Nephron (organoid): ENCODE measurements around the gene PRKCSH.

Experiments used
- H3K27ac Mint-ChIP-seq, 3 experiments: 2 replicates each; pipeline ENCODE4 v1.8.0; 2020; ENCODE audit warnings: mixed read lengths in 3 of 3, mild to moderate bottlenecking in 2 of 3, moderate library complexity in 1 of 3
- H3K27me3 Mint-ChIP-seq: 2 replicates; pipeline ENCODE4 v1.8.0; 2021; ENCODE audit warnings: low read depth, mild to moderate bottlenecking, moderate library complexity, mixed read lengths
- H3K36me3 Mint-ChIP-seq: 2 replicates; pipeline ENCODE4 v1.8.0; 2020; ENCODE audit warnings: low read depth, mixed read lengths
- H3K4me1 Mint-ChIP-seq: 2 replicates; pipeline ENCODE4 v1.8.0; 2020; ENCODE audit warnings: mixed read lengths
- H3K4me3 Mint-ChIP-seq, 3 experiments: 2 replicates each; pipeline ENCODE4 v1.8.0; 2020; ENCODE audit warnings: mild to moderate bottlenecking in 3 of 3, mixed read lengths in 3 of 3, moderate library complexity in 2 of 3
- H3K9me3 Mint-ChIP-seq: 2 replicates; pipeline ENCODE4 v1.8.0; 2020; ENCODE audit warnings: mixed read lengths
- CTCF ChIP-seq, 3 experiments: fragments of 200-600 bp; sonication (generic); IDR thresholded peaks; one replicate each; pipeline ENCODE4 v1.5.0; 2021; ENCODE audit warnings: antibody characterized with exemption in 3 of 3; ENCODE audit not compliant: unreplicated experiment in 3 of 3

PRKCSH gene

GRCh38 chr19:11489378-11489777 is 53.9 kb downstream of the PRKCSH start:
- no peaks in the 10 kb centered on the region for H3K4me1 Mint-ChIP-seq
- H3K27ac Mint-ChIP-seq, result no peak overlapping the region
- no peak overlapping the region for H3K4me3 Mint-ChIP-seq
- peaks cover 14% of the 10 kb centered on the region for H3K36me3 Mint-ChIP-seq
- no peak for TF ChIP-seq CTCF (IDR thresholded peaks at IDR 0.05; ENCODE audit: unreplicated experiment in 3 of 3)
- H3K9me3 Mint-ChIP-seq, result no peaks in the 10 kb centered on the region
- peaks cover 1% of the 10 kb centered on the region for H3K27me3 Mint-ChIP-seq

GRCh38 chr19:11494634-11495285 is 59.3 kb downstream of the PRKCSH start:
- no peak overlapping the region for H3K4me3 Mint-ChIP-seq
- no peaks in the 10 kb centered on the region for H3K27me3 Mint-ChIP-seq
- H3K36me3 Mint-ChIP-seq, result peaks cover 11% of the 10 kb centered on the region
- no peaks in the 10 kb centered on the region for H3K4me1 Mint-ChIP-seq
- TF ChIP-seq CTCF (IDR thresholded peaks at IDR 0.05; ENCODE audit: unreplicated experiment in 3 of 3), result no peak
- H3K9me3 Mint-ChIP-seq, result no peaks in the 10 kb centered on the region
- no peak overlapping the region for H3K27ac Mint-ChIP-seq

- Mint-ChIP-seq H3K4me3 (no peak overlapping the region), H3K9me3 (no peaks in the 10 kb centered on the region)
- TF ChIP-seq CTCF (IDR thresholded peaks at IDR 0.05; ENCODE audit: unreplicated experiment in 3 of 3), result no peak
Observed at GRCh38 chr19:11495481-11495880, 60.0 kb downstream of the PRKCSH start.

GRCh38 chr19:11495885-11496284 is 60.5 kb downstream of the PRKCSH start:
- no peaks in the 10 kb centered on the region for H3K4me1 Mint-ChIP-seq
- peaks cover 9% of the 10 kb centered on the region for H3K36me3 Mint-ChIP-seq
- no peak overlapping the region for H3K4me3 Mint-ChIP-seq
- TF ChIP-seq CTCF (IDR thresholded peaks at IDR 0.05; ENCODE audit: unreplicated experiment in 3 of 3), result no peak
- H3K27ac Mint-ChIP-seq, result no peak overlapping the region
- H3K27me3 Mint-ChIP-seq, result no peaks in the 10 kb centered on the region
- H3K9me3 Mint-ChIP-seq, result no peaks in the 10 kb centered on the region

More at GRCh38 chr19:11495481-11495880, 60.0 kb downstream of the PRKCSH start:
- Mint-ChIP-seq H3K27ac (no peak overlapping the region), H3K27me3 (no peaks in the 10 kb centered on the region), H3K36me3 (peaks cover 11% of the 10 kb centered on the region), H3K4me1 (no peaks in the 10 kb centered on the region)

- no peak overlapping the region for H3K27ac Mint-ChIP-seq
- peaks cover 7% of the 10 kb centered on the region for H3K36me3 Mint-ChIP-seq
- peak; percentile 54 to 62 (median 57) for TF ChIP-seq CTCF (IDR thresholded peaks at IDR 0.05; ENCODE audit: unreplicated experiment in 3 of 3)
- no peaks in the 10 kb centered on the region for H3K27me3 Mint-ChIP-seq
- no peaks in the 10 kb centered on the region for H3K9me3 Mint-ChIP-seq
- H3K4me1 Mint-ChIP-seq, result no peaks in the 10 kb centered on the region
- no peak overlapping the region for H3K4me3 Mint-ChIP-seq
Observed at GRCh38 chr19:11496391-11497163, 61.1 kb downstream of the PRKCSH start.
